ENCODE results near the gene MPP2. TPM values are rescaled to one million over a fixed set of nuclear protein-coding genes. Genes with fewer than 3 reads are reported as not detected.
A peak's percentile ranks its signal among the peaks of the same experiment; 100 is the strongest.

Gene MPP2
- total RNA-seq, 1 donor: 3.3 TPM

GRCh38 chr17:43950554-43950953 is 43.2 kb upstream of the MPP2 start:
- no peak for TF ChIP-seq CTCF (IDR thresholded peaks at IDR 0.05; ENCODE audit: insufficient read depth, low read length)
- DNase-seq (ENCODE audit: low read depth): no peak
- H3K4me3 ChIP-seq (ENCODE audit: low read depth, low read length): no peak overlapping the region

GRCh38 chr17:43949781-43950180 is 42.4 kb upstream of the MPP2 start:
- DNase-seq (ENCODE audit: low read depth): peak; percentile 10
- H3K4me3 ChIP-seq (ENCODE audit: low read depth, low read length): no peak overlapping the region
- TF ChIP-seq CTCF (IDR thresholded peaks at IDR 0.05; ENCODE audit: insufficient read depth, low read length): no peak

- TF ChIP-seq CTCF (IDR thresholded peaks at IDR 0.05; ENCODE audit: insufficient read depth, low read length): no peak
- DNase-seq (ENCODE audit: low read depth): no peak
Observed at GRCh38 chr17:43946781-43947180, 39.4 kb upstream of the MPP2 start.

GRCh38 chr17:43945074-43945829 is 37.9 kb upstream of the MPP2 start:
- DNase-seq (ENCODE audit: low read depth): peak; percentile 6
- TF ChIP-seq CTCF (IDR thresholded peaks at IDR 0.05; ENCODE audit: insufficient read depth, low read length): no peak
- H3K4me3 ChIP-seq (ENCODE audit: low read depth, low read length): no peak overlapping the region

More at GRCh38 chr17:43946781-43947180, 39.4 kb upstream of the MPP2 start:
- H3K4me3 ChIP-seq (ENCODE audit: low read depth, low read length): no peak overlapping the region

- no peak within 1 kb of the TSS for H3K4me3 ChIP-seq (ENCODE audit: low read depth, low read length)
- no peak for TF ChIP-seq CTCF (IDR thresholded peaks at IDR 0.05; ENCODE audit: insufficient read depth, low read length)
- DNase-seq (ENCODE audit: low read depth): no peak
Observed at GRCh38 chr17:43942051-43942685, 34.8 kb upstream of the MPP2 start, which contains the start of gene PPY. PPY (minus strand) TSS chr17:43942476; CDS start chr17:43941654, 822 bp downstream.

- H3K4me3 ChIP-seq (ENCODE audit: low read depth, low read length): no peak overlapping the region
- DNase-seq (ENCODE audit: low read depth): peak; percentile 16
- TF ChIP-seq CTCF (IDR thresholded peaks at IDR 0.05; ENCODE audit: insufficient read depth, low read length): peak; percentile 71
Observed at GRCh38 chr17:43940630-43941029, 33.3 kb upstream of the MPP2 start.

All from fibroblast of the aortic adventitia (primary cell).